Measurements from ENCODE around the gene BBX. TPM values are rescaled to one million over a fixed set of nuclear protein-coding genes. Genes with fewer than 3 reads are reported as not detected.

Gene BBX
- total and polyA plus RNA-seq, 2 donors from 2014 or later: 8.1 to 85.8 TPM

GRCh38 chr3:107604057-107604822, 81.5 kb downstream of the BBX start:
- no peaks in the 10 kb centered on the region for H3K36me3 ChIP-seq (ENCODE audit: control insufficient read depth in 2 of 3, insufficient read depth in 3 of 3, low read length in 3 of 3)
- no peak overlapping the region for H3K27ac ChIP-seq (ENCODE audit: low read depth in 2 of 2, low read length in 2 of 2)
- peaks cover 0 to 9% (median 0%) of the 10 kb centered on the region in 3 donors for H3K9me3 ChIP-seq (ENCODE audit: control insufficient read depth in 2 of 3, insufficient read depth in 1 of 3, low read length in 3 of 3)
- no peak overlapping the region for H3K4me3 ChIP-seq (ENCODE audit: low read length in 3 of 3)
- H3K9ac ChIP-seq (ENCODE audit: low read length in 3 of 3): no peak overlapping the region
- H3K27me3 ChIP-seq (ENCODE audit: control insufficient read depth, insufficient read depth, low read length): no peaks in the 10 kb centered on the region
- FAIRE-seq: no peak
- intact Hi-C loops (cut with DNase I): no loop called here
- peaks cover 0 to 2% (median 0%) of the 10 kb centered on the region in 3 donors for H3K4me1 ChIP-seq (ENCODE audit: control insufficient read depth in 2 of 3, insufficient read depth in 2 of 3, low read depth in 1 of 3, low read length in 3 of 3)
- DNase-seq: peak in 1 of 5 donors; percentile 36
- TF ChIP-seq, protein P1, sequence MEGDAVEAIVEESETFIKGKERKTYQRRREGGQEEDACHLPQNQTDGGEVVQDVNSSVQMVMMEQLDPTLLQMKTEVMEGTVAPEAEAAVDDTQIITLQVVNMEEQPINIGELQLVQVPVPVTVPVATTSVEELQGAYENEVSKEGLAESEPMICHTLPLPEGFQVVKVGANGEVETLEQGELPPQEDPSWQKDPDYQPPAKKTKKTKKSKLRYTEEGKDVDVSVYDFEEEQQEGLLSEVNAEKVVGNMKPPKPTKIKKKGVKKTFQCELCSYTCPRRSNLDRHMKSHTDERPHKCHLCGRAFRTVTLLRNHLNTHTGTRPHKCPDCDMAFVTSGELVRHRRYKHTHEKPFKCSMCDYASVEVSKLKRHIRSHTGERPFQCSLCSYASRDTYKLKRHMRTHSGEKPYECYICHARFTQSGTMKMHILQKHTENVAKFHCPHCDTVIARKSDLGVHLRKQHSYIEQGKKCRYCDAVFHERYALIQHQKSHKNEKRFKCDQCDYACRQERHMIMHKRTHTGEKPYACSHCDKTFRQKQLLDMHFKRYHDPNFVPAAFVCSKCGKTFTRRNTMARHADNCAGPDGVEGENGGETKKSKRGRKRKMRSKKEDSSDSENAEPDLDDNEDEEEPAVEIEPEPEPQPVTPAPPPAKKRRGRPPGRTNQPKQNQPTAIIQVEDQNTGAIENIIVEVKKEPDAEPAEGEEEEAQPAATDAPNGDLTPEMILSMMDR (IDR thresholded peaks at IDR 0.05; ENCODE audit: borderline replicate concordance, extremely low read depth, insufficient read depth): no peak

DNA sequence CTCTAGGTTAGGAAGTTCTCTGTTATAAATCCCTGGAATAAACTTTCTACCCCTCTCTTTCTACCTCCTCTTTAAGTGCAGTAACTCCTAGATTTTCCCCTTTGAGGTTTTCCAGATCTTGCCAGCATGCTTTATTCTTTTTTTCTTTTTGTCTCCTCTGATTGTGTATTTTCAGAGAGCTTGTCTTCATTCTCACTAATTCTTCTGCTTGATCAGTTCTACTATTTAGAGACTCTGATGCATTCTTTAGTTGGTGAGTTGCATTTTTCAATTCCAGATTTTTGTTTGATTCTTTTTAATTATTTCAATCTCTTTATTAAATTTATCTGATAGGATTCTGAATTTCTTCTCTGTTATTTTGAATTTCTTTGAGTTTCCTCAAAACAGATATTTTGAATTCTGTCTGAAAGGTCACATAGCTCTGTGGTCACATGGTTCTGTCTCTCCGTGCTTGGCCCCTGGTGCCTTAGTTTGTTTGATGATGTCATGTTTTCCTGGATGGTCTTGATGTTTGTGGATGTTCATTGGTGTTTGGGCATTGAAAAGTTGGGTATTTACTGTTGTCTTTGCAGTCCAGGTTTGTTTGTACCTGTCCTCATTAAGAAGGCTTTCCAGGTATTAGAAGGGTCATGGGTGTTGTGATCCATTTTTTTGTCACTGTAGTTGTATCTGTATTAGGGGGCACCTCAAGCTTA, 89.2 kb downstream of the BBX start:
- Histone ChIP-seq H3K27me3 (ENCODE audit: control insufficient read depth, insufficient read depth, low read length) (no peaks in the 10 kb centered on the region), H3K36me3 (ENCODE audit: control insufficient read depth in 2 of 3, insufficient read depth in 3 of 3, low read length in 3 of 3) (no peaks in the 10 kb centered on the region), H3K4me1 (ENCODE audit: control insufficient read depth in 2 of 3, insufficient read depth in 2 of 3, low read depth in 1 of 3, low read length in 3 of 3) (no peaks in the 10 kb centered on the region), H3K9me3 (ENCODE audit: control insufficient read depth in 2 of 3, insufficient read depth in 1 of 3, low read length in 3 of 3) (peaks cover 0 to 2% (median 0%) of the 10 kb centered on the region in 3 donors), H3K4me3 (ENCODE audit: low read length in 3 of 3) (no peak overlapping the region), H3K9ac (ENCODE audit: low read length in 3 of 3) (no peak overlapping the region), H3K27ac (ENCODE audit: low read depth in 2 of 2, low read length in 2 of 2) (no peak overlapping the region)
- TF ChIP-seq, protein P1 (IDR thresholded peaks at IDR 0.05; ENCODE audit: borderline replicate concordance, extremely low read depth, insufficient read depth): no peak
- no peak for DNase-seq
- FAIRE-seq: no peak
- intact Hi-C loops (cut with DNase I): no loop called here

DNA sequence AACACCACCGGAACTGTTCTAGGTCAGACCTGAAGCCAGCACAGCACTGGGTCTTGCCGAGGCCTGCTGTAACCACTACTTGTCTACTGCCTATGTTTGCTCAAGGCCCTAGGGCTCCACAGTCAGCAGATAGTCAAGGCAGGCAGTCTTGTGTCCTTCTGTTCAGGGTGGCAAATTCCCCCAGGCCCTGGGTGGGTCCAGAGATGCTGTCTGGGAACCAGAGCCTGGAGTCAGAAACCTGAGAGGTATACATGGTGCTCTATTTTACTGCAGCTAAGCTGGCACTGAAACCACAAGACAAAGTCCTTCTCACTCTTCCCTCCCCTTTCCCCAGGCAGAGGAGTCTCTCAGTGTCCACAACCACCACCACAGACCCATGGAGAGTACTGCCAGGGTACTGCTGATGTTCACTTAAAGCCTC, 89.9 kb downstream of the BBX start:
- H3K9me3 ChIP-seq (ENCODE audit: control insufficient read depth in 2 of 3, insufficient read depth in 1 of 3, low read length in 3 of 3): peaks cover 0 to 2% (median 0%) of the 10 kb centered on the region in 3 donors
- H3K4me3 ChIP-seq (ENCODE audit: low read length in 3 of 3): no peak overlapping the region
- H3K27me3 ChIP-seq (ENCODE audit: control insufficient read depth, insufficient read depth, low read length): no peaks in the 10 kb centered on the region
- H3K4me1 ChIP-seq (ENCODE audit: control insufficient read depth in 2 of 3, insufficient read depth in 2 of 3, low read depth in 1 of 3, low read length in 3 of 3): no peaks in the 10 kb centered on the region
- no peak overlapping the region for H3K27ac ChIP-seq (ENCODE audit: low read depth in 2 of 2, low read length in 2 of 2)
- FAIRE-seq (no peak), DNase-seq (no peak)
- intact Hi-C loops (cut with DNase I): no loop called here
- H3K36me3 ChIP-seq (ENCODE audit: control insufficient read depth in 2 of 3, insufficient read depth in 3 of 3, low read length in 3 of 3): no peaks in the 10 kb centered on the region
- H3K9ac ChIP-seq (ENCODE audit: low read length in 3 of 3): no peak overlapping the region
- TF ChIP-seq, protein P1 (IDR thresholded peaks at IDR 0.05; ENCODE audit: borderline replicate concordance, extremely low read depth, insufficient read depth): no peak

Data from kidney (tissue), 14 donors.